HepG2 (cell line): ENCODE measurements around the gene DHH. TPM values are rescaled to one million over a fixed set of nuclear protein-coding genes. Genes with fewer than 3 reads are reported as not detected.

Source experiments
- ATAC-seq: fragments of 200-7000 bp; cut with Tn5 transposase; 3 replicates; pipeline ENCODE4 v1.9.1; 2020; ENCODE audit warnings: mild to moderate bottlenecking, moderate library complexity
- BruUV-seq: library from RNA; stranded (reverse); fragments of 400-500 nt; replicated peaks from 2 replicates; lab custom pipeline; 2021; lab: Mats Ljungman, UMichigan
- CTCF ChIA-PET: fragments of 300-600 bp; formaldehyde crosslinking; extraction: SDS; loops from one replicate; lab custom pipeline; 2021; ENCODE audit warnings: low total read pairs, inconsistent platforms, low intra/inter-chr PET ratio; lab: Yijun Ruan, JAX
- POLR2A ChIA-PET: fragments of 350-600 bp; sonication (Branson Sonifier 250); formaldehyde crosslinking; loops from one replicate; lab custom pipeline; 2020; ENCODE audit warnings: antibody characterized with exemption, inconsistent platforms; lab: Yijun Ruan, JAX
- DNase-seq: peaks from one replicate; pipeline ENCODE4 v3.0.0-alpha.2; 2015; ENCODE audit warnings: low spot score
- FAIRE-seq: peaks from 3 replicates; lab custom pipeline; 2011; peaks lifted over from hg19 to GRCh38; lab: Jason Lieb, UNC
- H2AFZ ChIP-seq: one replicate; pipeline ENCODE4 v1.6.1; 2011; ENCODE audit warnings: low read length, inconsistent platforms
- H3K27ac ChIP-seq: fragments of 300-600 bp; 3 replicates; pipeline ENCODE4 v1.8.0; 2011; ENCODE audit warnings: mixed run types, mild to moderate bottlenecking, mixed read lengths, low read length, inconsistent platforms; ENCODE audit not compliant: insufficient read depth; ENCODE audit errors: extremely low read length
- H3K27me3 ChIP-seq, 2 experiments: fragments of 200-600 bp in 1 of 2; 2 replicates in 1 of 2; 3 replicates in 1 of 2; pipeline versions ENCODE4 v1.6.0 to v1.8.0; 2011; ENCODE audit warnings: low read length in 2 of 2, mild to moderate bottlenecking in 2 of 2, moderate library complexity in 2 of 2, inconsistent platforms in 1 of 2; ENCODE audit not compliant: insufficient read depth in 2 of 2, control insufficient read depth in 1 of 2
- H3K36me3 ChIP-seq, 2 experiments: fragments of 200-600 bp in 1 of 2; replicated peaks in 1 of 2; 2 replicates in 1 of 2; 3 replicates in 1 of 2; pipeline versions ENCODE4 v1.5.1 to v1.8.0; 2011; ENCODE audit warnings: low read length in 2 of 2, inconsistent platforms in 1 of 2; ENCODE audit not compliant: insufficient read depth in 2 of 2, control insufficient read depth in 1 of 2
- H3K4me1 ChIP-seq: 2 replicates; pipeline ENCODE4 v1.5.1; 2012; ENCODE audit warnings: low read length, inconsistent platforms; ENCODE audit not compliant: insufficient read depth
- H3K4me2 ChIP-seq: 2 replicates; pipeline ENCODE4 v1.6.0; 2011; ENCODE audit warnings: low read depth, low read length, inconsistent platforms
- H3K4me3 ChIP-seq, 3 experiments: fragments of 200-600 bp in 1 of 3; sonication (generic), shearing (Covaris generic) in 1 of 3; replicated peaks in 1 of 3; 2 replicates each; pipeline ENCODE4 v1.5.1; 2011 to 2016; ENCODE audit warnings: low read length in 3 of 3, inconsistent platforms in 2 of 3, low read depth in 2 of 3, mild to moderate bottlenecking in 2 of 3, control low read depth in 1 of 3, mixed read lengths in 1 of 3; ENCODE audit not compliant: insufficient read depth in 1 of 3
- H3K79me2 ChIP-seq: one replicate; pipeline ENCODE4 v1.6.1; 2011; ENCODE audit warnings: low read length, inconsistent platforms; ENCODE audit not compliant: insufficient read depth
- H3K9ac ChIP-seq: 2 replicates; pipeline ENCODE4 v1.6.0; 2011; ENCODE audit warnings: mild to moderate bottlenecking, low read depth, low read length, inconsistent platforms; ENCODE audit not compliant: insufficient read depth
- H3K9me3 ChIP-seq: 2 replicates; pipeline ENCODE4 v1.5.1; 2012; ENCODE audit warnings: mild to moderate bottlenecking, low read length
- H4K20me1 ChIP-seq: 2 replicates; pipeline ENCODE4 v1.6.0; 2011; ENCODE audit warnings: inconsistent platforms, mild to moderate bottlenecking, low read length, moderate library complexity; ENCODE audit not compliant: insufficient read depth
- MXD3 ChIP-seq: IDR thresholded peaks from 2 replicates; pipeline ENCODE4 v1.6.1; 2016; ENCODE audit warnings: mild to moderate bottlenecking, missing biosample characterization, missing genetic modification reagents
- RFXANK ChIP-seq: IDR thresholded peaks from 2 replicates; pipeline ENCODE4 v1.6.1; 2016
- RFXAP ChIP-seq: sonication (generic); formaldehyde crosslinking; IDR thresholded peaks from 2 replicates; pipeline ENCODE4 v1.4.0; 2020; ENCODE audit warnings: missing genetic modification reagents, borderline replicate concordance
- RXRA ChIP-seq: sonication (generic); formaldehyde crosslinking; IDR thresholded peaks from 2 replicates; pipeline ENCODE4 v1.5.1; 2020; ENCODE audit warnings: missing genetic modification reagents
- SIN3B ChIP-seq: fragments of 150-350 bp; IDR thresholded peaks from 2 replicates; pipeline ENCODE4 v1.6.1; 2014; ENCODE audit warnings: low read length
- ZNF790 ChIP-seq: sonication (generic); formaldehyde crosslinking; IDR thresholded peaks from 2 replicates; pipeline ENCODE4 v1.8.0; 2022; ENCODE audit warnings: missing genetic modification reagents, mild to moderate bottlenecking, borderline replicate concordance
- WGBS: methylation state at CpG from one replicate; pipeline ENCODE4 v1.1.6; 2017; ENCODE audit warnings: low lambda C conversion rate; 5-methylcytosine and 5-hydroxymethylcytosine counted together
- in situ Hi-C: cut with HindIII; loops from 2 replicates; pipeline ENCODE4 v1.10.0; 2017; ENCODE audit warnings: low pct_unique_long_range_greater_than_20kb; ENCODE audit not compliant: extremely low pct_ligation_motif_present
- intact Hi-C: fragments of 100-400 bp; cut with micrococcal nuclease; formaldehyde crosslinking; loops from one replicate; pipeline ENCODE4 v1.10.0; 2022; ENCODE audit not compliant: unreplicated experiment
- polyA plus RNA-seq, 8 experiments: library from polyadenylated mRNA; depleted of rRNA in 3 of 8; stranded (reverse) in 7 of 8; unstranded in 1 of 8; fragments of >200 nt; fragmentation: Illumina TruSeq in 4 of 8; extraction: Trizol in 4 of 8; gene quantifications; 2 replicates each; pipeline versions ENCODE4 v1.2.1 to v1.2.3, GENCODE V29; 2011 to 2016; ENCODE audit warnings: low read depth in 4 of 8, missing spikeins in 1 of 8, mixed read lengths in 1 of 8; ENCODE audit not compliant: insufficient read depth in 1 of 8
- total RNA-seq, 5 experiments: library from RNA; depleted of rRNA; stranded (reverse); fragments of >200 nt; fragmentation: Illumina TruSeq; extraction: Trizol; gene quantifications; 2 replicates each; pipeline ENCODE4 v1.2.3, GENCODE V29; 2016; ENCODE audit warnings: low read depth in 1 of 5
- TF ChIP-seq, protein P1 (sequence below): sonication (generic); formaldehyde crosslinking; IDR thresholded peaks from 2 replicates; pipeline ENCODE4 v1.4.0; 2020; ENCODE audit warnings: missing genetic modification reagents, borderline replicate concordance
- TF ChIP-seq, protein P2 (sequence below): sonication (generic); formaldehyde crosslinking; IDR thresholded peaks from 2 replicates; pipeline ENCODE4 v1.9.0; 2021; ENCODE audit warnings: missing genetic modification reagents, mild to moderate bottlenecking, borderline replicate concordance

Gene DHH
- total and polyA plus RNA-seq, 2 of the 13 experiments (the other 11 are each of a cell fraction or from before 2014, with no cell fraction given): not detected

- Histone ChIP-seq H3K9me3 (no peaks in the 10 kb centered on the region), H3K4me3 (no peak overlapping the region), H4K20me1 (no peaks in the 10 kb centered on the region), H3K36me3 (no peaks in the 10 kb centered on the region), H3K79me2 (no peaks in the 10 kb centered on the region), H3K9ac (no peak overlapping the region), H3K27me3 (no peaks in the 10 kb centered on the region)
- FAIRE-seq: no peak
- in situ Hi-C loops: no loop called here
- no peak for DNase-seq
- ATAC-seq: no peak
- BruUV-seq: no TSS peak
- no peak for TF ChIP-seq ZNF790 (CRISPR knock-in tag)
- no peak for TF ChIP-seq SIN3B
- no peak for TF ChIP-seq RFXAP (CRISPR knock-in tag)
- TF ChIP-seq RFXANK (CRISPR knock-in tag): no peak
- TF ChIP-seq, all 625 proteins: peak for 0
- Histone ChIP-seq H3K4me1 (peaks cover 19% of the 10 kb centered on the region), H2AFZ (peak overlapping the region; percentile 54), H3K27ac (no peak overlapping the region), H3K4me2 (no peak overlapping the region)
- ChIA-PET POLR2A (interaction anchor here (2.0 kb wide), 1 partner anchor 60 kb away, joined by 25 read pairs; the partner anchor contains the start of gene TUBA1B), CTCF (no interaction called here)
- WGBS: 91% methylated on average over 11 of the region's 11 CpGs
- intact Hi-C loops: no loop called here
Observed at GRCh38 chr12:49070971-49071370, 23.6 kb downstream of the DHH start.

- peak; percentile 99 for ATAC-seq
- Histone ChIP-seq H3K4me3 (peak within 1 kb of the TSS; percentile 73 to 85 (median 80)), H3K27ac (peak within 1 kb of the TSS; percentile 54), H4K20me1 (no peaks in the 10 kb centered on the region), H3K4me1 (peaks cover 24% of the 10 kb centered on the region), H3K36me3 (no peaks in the 10 kb centered on the region), H3K27me3 (no peaks in the 10 kb centered on the region), H3K79me2 (no peaks in the 10 kb centered on the region), H3K9me3 (no peaks in the 10 kb centered on the region), H2AFZ (peak within 1 kb of the TSS; percentile 51), H3K9ac (peak within 1 kb of the TSS; percentile 61), H3K4me2 (peak within 1 kb of the TSS; percentile 95)
- WGBS: 2% methylated on average over 34 of the region's 60 CpGs
- in situ Hi-C loops (loop anchor here (5.0 kb wide), 1 partner anchor 53 kb away; no protein-coding TSS in a partner anchor), intact Hi-C loops (no loop called here)
- BruUV-seq: no TSS peak
- CTCF ChIA-PET: no interaction called here
- FAIRE-seq: peak; percentile 83
- POLR2A ChIA-PET: interaction anchor here (0.9 to 2.0 kb wide), 15 partner anchors 8 to 204 kb away, joined by 3 to 25 read pairs (median 5); partner anchors contain the start of genes KMT2D, LMBR1L, PRKAG1 and RND1
- peak; percentile 94 for DNase-seq
- peak; percentile 27; the same call in 1 of the 2 replicates for TF ChIP-seq RXRA (CRISPR knock-in tag)
- peak; percentile 37; the same call in 1 of the 2 replicates for TF ChIP-seq MXD3 (CRISPR knock-in tag)
- TF ChIP-seq, protein P1, sequence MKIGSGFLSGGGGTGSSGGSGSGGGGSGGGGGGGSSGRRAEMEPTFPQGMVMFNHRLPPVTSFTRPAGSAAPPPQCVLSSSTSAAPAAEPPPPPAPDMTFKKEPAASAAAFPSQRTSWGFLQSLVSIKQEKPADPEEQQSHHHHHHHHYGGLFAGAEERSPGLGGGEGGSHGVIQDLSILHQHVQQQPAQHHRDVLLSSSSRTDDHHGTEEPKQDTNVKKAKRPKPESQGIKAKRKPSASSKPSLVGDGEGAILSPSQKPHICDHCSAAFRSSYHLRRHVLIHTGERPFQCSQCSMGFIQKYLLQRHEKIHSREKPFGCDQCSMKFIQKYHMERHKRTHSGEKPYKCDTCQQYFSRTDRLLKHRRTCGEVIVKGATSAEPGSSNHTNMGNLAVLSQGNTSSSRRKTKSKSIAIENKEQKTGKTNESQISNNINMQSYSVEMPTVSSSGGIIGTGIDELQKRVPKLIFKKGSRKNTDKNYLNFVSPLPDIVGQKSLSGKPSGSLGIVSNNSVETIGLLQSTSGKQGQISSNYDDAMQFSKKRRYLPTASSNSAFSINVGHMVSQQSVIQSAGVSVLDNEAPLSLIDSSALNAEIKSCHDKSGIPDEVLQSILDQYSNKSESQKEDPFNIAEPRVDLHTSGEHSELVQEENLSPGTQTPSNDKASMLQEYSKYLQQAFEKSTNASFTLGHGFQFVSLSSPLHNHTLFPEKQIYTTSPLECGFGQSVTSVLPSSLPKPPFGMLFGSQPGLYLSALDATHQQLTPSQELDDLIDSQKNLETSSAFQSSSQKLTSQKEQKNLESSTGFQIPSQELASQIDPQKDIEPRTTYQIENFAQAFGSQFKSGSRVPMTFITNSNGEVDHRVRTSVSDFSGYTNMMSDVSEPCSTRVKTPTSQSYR (CRISPR knock-in tag): no peak
- TF ChIP-seq, protein P2, sequence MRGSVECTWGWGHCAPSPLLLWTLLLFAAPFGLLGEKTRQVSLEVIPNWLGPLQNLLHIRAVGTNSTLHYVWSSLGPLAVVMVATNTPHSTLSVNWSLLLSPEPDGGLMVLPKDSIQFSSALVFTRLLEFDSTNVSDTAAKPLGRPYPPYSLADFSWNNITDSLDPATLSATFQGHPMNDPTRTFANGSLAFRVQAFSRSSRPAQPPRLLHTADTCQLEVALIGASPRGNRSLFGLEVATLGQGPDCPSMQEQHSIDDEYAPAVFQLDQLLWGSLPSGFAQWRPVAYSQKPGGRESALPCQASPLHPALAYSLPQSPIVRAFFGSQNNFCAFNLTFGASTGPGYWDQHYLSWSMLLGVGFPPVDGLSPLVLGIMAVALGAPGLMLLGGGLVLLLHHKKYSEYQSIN (CRISPR knock-in tag): no peak
Observed at GRCh38 chr12:49069507-49070346, 24.9 kb downstream of the DHH start, which contains the start of gene RHEBL1. Gene RHEBL1 (minus strand): TSS chr12:49069979. CDS start chr12:49069785, 194 bp downstream.
